Keratinocyte (primary cell): Measurements from ENCODE around the gene RNF13. TPM values are rescaled to one million over a fixed set of nuclear protein-coding genes. Genes with fewer than 3 reads are reported as not detected.
A peak's percentile ranks its signal among the peaks of the same experiment; 100 is the strongest.

Source experiments
- DNase-seq: peaks from one replicate; pipeline ENCODE4 v3.0.0-alpha.2; 2011; ENCODE audit warnings: low read depth, missing footprints, low spot score
- FAIRE-seq: peaks from 2 replicates; lab custom pipeline; 2011; peaks lifted over from hg19 to GRCh38; lab: Jason Lieb, UNC
- H2AFZ ChIP-seq: 2 replicates; pipeline ENCODE4 v1.6.0; 2012; ENCODE audit warnings: low read length, control low read depth, inconsistent platforms; ENCODE audit not compliant: control insufficient read depth
- H3K27ac ChIP-seq: 2 replicates; pipeline ENCODE4 v1.5.1; 2011; ENCODE audit warnings: low read length; ENCODE audit not compliant: control insufficient read depth, insufficient read depth
- H3K27me3 ChIP-seq: 3 replicates; pipeline ENCODE4 v1.6.0; 2011; ENCODE audit warnings: low read length; ENCODE audit not compliant: control insufficient read depth, insufficient read depth; ENCODE audit errors: extremely low read depth
- H3K36me3 ChIP-seq, 2 experiments: 2 replicates in 1 of 2; 3 replicates in 1 of 2; pipeline ENCODE4 v1.5.1; 2011; ENCODE audit warnings: low read length in 2 of 2, mild to moderate bottlenecking in 1 of 2; ENCODE audit not compliant: control insufficient read depth in 2 of 2, insufficient read depth in 2 of 2; ENCODE audit errors: extremely low read depth in 1 of 2
- H3K4me1 ChIP-seq: 3 replicates; pipeline ENCODE4 v1.5.1; 2011; ENCODE audit warnings: low read length; ENCODE audit not compliant: control insufficient read depth, insufficient read depth; ENCODE audit errors: extremely low read depth
- H3K4me2 ChIP-seq: 3 replicates; pipeline ENCODE4 v1.6.0; 2011; ENCODE audit warnings: low read depth, low read length; ENCODE audit not compliant: control insufficient read depth, insufficient read depth; ENCODE audit errors: extremely low read depth
- H3K4me3 ChIP-seq, 3 experiments: fragments of 200-600 bp in 1 of 3; sonication (generic) in 1 of 3; 2 replicates in 2 of 3; 3 replicates in 1 of 3; pipeline ENCODE4 v1.5.1; 2011 to 2016; ENCODE audit warnings: low read length in 3 of 3, mild to moderate bottlenecking in 3 of 3, control low read depth in 2 of 3, inconsistent platforms in 1 of 3, low read depth in 1 of 3, mixed read lengths in 1 of 3, mixed run types in 1 of 3, moderate library complexity in 1 of 3; ENCODE audit not compliant: control insufficient read depth in 2 of 3, insufficient read depth in 2 of 3; ENCODE audit errors: extremely low read depth in 1 of 3
- H3K79me2 ChIP-seq: 2 replicates; pipeline ENCODE4 v1.6.0; 2012; ENCODE audit warnings: low read length; ENCODE audit not compliant: control insufficient read depth, insufficient read depth
- H3K9ac ChIP-seq: 3 replicates; pipeline ENCODE4 v1.6.0; 2011; ENCODE audit warnings: low read length; ENCODE audit not compliant: control insufficient read depth, insufficient read depth; ENCODE audit errors: extremely low read depth
- H3K9me1 ChIP-seq: 3 replicates; pipeline ENCODE4 v1.6.0; 2011; ENCODE audit warnings: low read length; ENCODE audit not compliant: control insufficient read depth, insufficient read depth; ENCODE audit errors: extremely low read depth
- H3K9me3 ChIP-seq: 2 replicates; pipeline ENCODE4 v1.5.1; 2012; ENCODE audit warnings: low read depth, low read length; ENCODE audit not compliant: control insufficient read depth
- H4K20me1 ChIP-seq: 3 replicates; pipeline ENCODE4 v1.6.0; 2011; ENCODE audit warnings: low read length; ENCODE audit not compliant: control insufficient read depth, insufficient read depth; ENCODE audit errors: extremely low read depth
- CTCF ChIP-seq, 3 experiments: IDR thresholded peaks in 1 of 3; conservative IDR thresholded peaks in 1 of 3; optimal IDR thresholded peaks in 1 of 3; 2 replicates in 2 of 3; 3 replicates in 1 of 3; pipeline versions ENCODE3 to v1.5.1; 2011; ENCODE audit warnings: low read length in 3 of 3, mild to moderate bottlenecking in 3 of 3, moderate library complexity in 2 of 3, control low read depth in 1 of 3, inconsistent platforms in 1 of 3; ENCODE audit not compliant: insufficient read depth in 2 of 3; ENCODE audit errors: extremely low read depth in 1 of 3
- EZH2 ChIP-seq: IDR thresholded peaks from one replicate; pipeline ENCODE4 v1.6.1; 2012; ENCODE audit warnings: inconsistent platforms, mild to moderate bottlenecking, low read length, moderate library complexity
- dilution Hi-C: fragments of 300-500 bp; cut with MboI; formaldehyde crosslinking; loops from one replicate; pipeline ENCODE4 v1.7.0; 2020; ENCODE audit warnings: low sequenced_read_pairs; ENCODE audit not compliant: extremely low pct_ligation_motif_present
- polyA plus RNA-seq, 5 experiments: library from polyadenylated mRNA; depleted of rRNA in 3 of 5; stranded (reverse) in 3 of 5; stranded (forward) in 1 of 5; unstranded in 1 of 5; fragments of >200 nt; gene quantifications; 1 replicate in 1 of 5; 2 replicates in 3 of 5; 3 replicates in 1 of 5; pipeline versions ENCODE4 v1.2.1 to v1.2.3, GENCODE V29; 2011 to 2012; ENCODE audit warnings: missing spikeins in 2 of 5, low read depth in 1 of 5, low replicate concordance in 1 of 5

The RNF13 gene
- polyA plus RNA-seq, 1 donor (not counting 4 experiments of a cell fraction or from before 2014, with no cell fraction given), result 57.4 TPM

- Histone ChIP-seq H3K36me3 (no peaks in the 10 kb centered on the region), H3K4me1 (no peaks in the 10 kb centered on the region), H3K9ac (no peak overlapping the region), H2AFZ (no peak overlapping the region), H3K27me3 (no peaks in the 10 kb centered on the region), H3K9me3 (peaks cover 7% of the 10 kb centered on the region), H3K27ac (no peak overlapping the region), H3K4me3 (no peak overlapping the region), H4K20me1 (no peaks in the 10 kb centered on the region), H3K79me2 (peaks cover 68% of the 10 kb centered on the region), H3K9me1 (no peaks in the 10 kb centered on the region), H3K4me2 (no peak overlapping the region)
- dilution Hi-C loops, result no loop called here
- DNase-seq, result no peak
- no peak for FAIRE-seq
- TF ChIP-seq CTCF (optimal IDR thresholded peaks at IDR 0.05 in 1 of 3, IDR thresholded peaks at IDR 0.05 in 1 of 3, conservative IDR thresholded peaks at IDR 0.05 in 1 of 3; ENCODE audit: extremely low read depth in 1 of 3, insufficient read depth in 2 of 3, low read length in 3 of 3) (no peak), EZH2 (no peak)
Observed at GRCh38 chr3:149831321-149831720, 18.3 kb downstream of the RNF13 start.

- FAIRE-seq (peak; percentile 13), DNase-seq (no peak)
- H4K20me1 ChIP-seq, result no peaks in the 10 kb centered on the region
- peaks cover 67% of the 10 kb centered on the region for H3K79me2 ChIP-seq
- H3K4me2 ChIP-seq, result no peak overlapping the region
- H3K4me3 ChIP-seq, result no peak overlapping the region
- H3K36me3 ChIP-seq, result no peaks in the 10 kb centered on the region
- TF ChIP-seq CTCF (optimal IDR thresholded peaks at IDR 0.05 in 1 of 3, IDR thresholded peaks at IDR 0.05 in 1 of 3, conservative IDR thresholded peaks at IDR 0.05 in 1 of 3; ENCODE audit: extremely low read depth in 1 of 3, insufficient read depth in 2 of 3, low read length in 3 of 3) (no peak), EZH2 (no peak)
- no peaks in the 10 kb centered on the region for H3K4me1 ChIP-seq
- peaks cover 7% of the 10 kb centered on the region for H3K9me3 ChIP-seq
- H3K9ac ChIP-seq, result no peak overlapping the region
- H2AFZ ChIP-seq, result no peak overlapping the region
- H3K9me1 ChIP-seq, result no peaks in the 10 kb centered on the region
- dilution Hi-C loops, result no loop called here
- no peaks in the 10 kb centered on the region for H3K27me3 ChIP-seq
- H3K27ac ChIP-seq, result no peak overlapping the region
Observed at GRCh38 chr3:149832086-149832485, 19.1 kb downstream of the RNF13 start.
